Fibroblast of lung (primary cell): ENCODE measurements around the gene NLRP14. TPM values are rescaled to one million over a fixed set of nuclear protein-coding genes. Genes with fewer than 3 reads are reported as not detected.

ENCODE experiments used
- DNase-seq, 2 donors: peaks; one replicate each; pipeline versions ENCODE4 v3.0.0 to v3.0.0-alpha.2; 2010; ENCODE audit warnings: low read depth in 2 of 2
- H2AFZ ChIP-seq: 2 replicates; pipeline ENCODE4 v1.5.1; 2012; ENCODE audit warnings: low read length, control low read depth, inconsistent platforms
- H3K27ac ChIP-seq: 2 replicates; pipeline ENCODE4 v1.5.1; 2011; ENCODE audit warnings: low read length, control low read depth; ENCODE audit not compliant: insufficient read depth
- H3K27me3 ChIP-seq: 2 replicates; pipeline ENCODE4 v1.5.1; 2011; ENCODE audit warnings: mild to moderate bottlenecking, low read length; ENCODE audit not compliant: control insufficient read depth, insufficient read depth
- H3K36me3 ChIP-seq: 2 replicates; pipeline ENCODE4 v1.5.1; 2011; ENCODE audit warnings: low read length; ENCODE audit not compliant: control insufficient read depth, insufficient read depth
- H3K4me1 ChIP-seq: 2 replicates; pipeline ENCODE4 v1.5.1; 2011; ENCODE audit warnings: low read length; ENCODE audit not compliant: control insufficient read depth, insufficient read depth; ENCODE audit errors: extremely low read depth
- H3K4me2 ChIP-seq: 2 replicates; pipeline ENCODE4 v1.5.1; 2011; ENCODE audit warnings: low read length, control low read depth; ENCODE audit not compliant: insufficient read depth; ENCODE audit errors: extremely low read depth
- H3K4me3 ChIP-seq, 4 experiments: fragments of 200-600 bp in 1 of 4; sonication (generic) in 1 of 4; replicated peaks in 1 of 4; 2 replicates each; pipeline ENCODE4 v1.5.1; 2011 to 2016; ENCODE audit warnings: low read length in 4 of 4, low read depth in 3 of 4, mild to moderate bottlenecking in 3 of 4, control low read depth in 2 of 4, inconsistent platforms in 1 of 4, mixed read lengths in 1 of 4; ENCODE audit not compliant: insufficient read depth in 1 of 4; ENCODE audit errors: control extremely low read depth in 1 of 4
- H3K79me2 ChIP-seq: 2 replicates; pipeline ENCODE4 v1.5.1; 2012; ENCODE audit warnings: mild to moderate bottlenecking, low read length, inconsistent platforms; ENCODE audit not compliant: control insufficient read depth, insufficient read depth
- H3K9ac ChIP-seq: 2 replicates; pipeline ENCODE4 v1.5.1; 2011; ENCODE audit warnings: mild to moderate bottlenecking, low read length, control low read depth; ENCODE audit not compliant: insufficient read depth
- H3K9me3 ChIP-seq: 2 replicates; pipeline ENCODE4 v1.5.1; 2012; ENCODE audit warnings: low read depth, low read length; ENCODE audit not compliant: control insufficient read depth, insufficient read depth
- H4K20me1 ChIP-seq: 2 replicates; pipeline ENCODE4 v1.5.1; 2011; ENCODE audit warnings: low read length; ENCODE audit not compliant: control insufficient read depth, insufficient read depth; ENCODE audit errors: extremely low read depth
- EZH2 ChIP-seq: IDR thresholded peaks from 2 replicates; pipeline ENCODE4 v1.5.1; 2012; ENCODE audit warnings: low read length, control low read depth, mild to moderate bottlenecking; ENCODE audit errors: missing control alignments
- polyA plus RNA-seq, 2 donors: library from polyadenylated mRNA; depleted of rRNA in 1 of 2; stranded (reverse) in 1 of 2; unstranded in 1 of 2; fragments of >200 nt; gene quantifications; 2 replicates each; pipeline ENCODE4 v1.2.1, GENCODE V29; 2011 to 2012; ENCODE audit warnings: missing spikeins in 1 of 2
- total RNA-seq: library from RNA; depleted of rRNA; stranded (reverse); fragments of >200 nt; gene quantifications from 2 replicates; pipeline ENCODE4 v1.2.1, GENCODE V29; 2014
- TF ChIP-seq, protein P1 (sequence below), 2 donors: IDR thresholded peaks in 1 of 2; conservative IDR thresholded peaks in 1 of 2; 1 replicate in 1 of 2; 2 replicates in 1 of 2; pipeline ENCODE4 v1.5.1; 2011 to 2012; ENCODE audit warnings: low read length in 2 of 2, control low read depth in 1 of 2, inconsistent platforms in 1 of 2, low read depth in 1 of 2, mild to moderate bottlenecking in 1 of 2

NLRP14 gene
- total and polyA plus RNA-seq, 2 donors (not counting 1 experiment from before 2014, with no cell fraction given) = 0.05 to 0.17 TPM

DNA sequence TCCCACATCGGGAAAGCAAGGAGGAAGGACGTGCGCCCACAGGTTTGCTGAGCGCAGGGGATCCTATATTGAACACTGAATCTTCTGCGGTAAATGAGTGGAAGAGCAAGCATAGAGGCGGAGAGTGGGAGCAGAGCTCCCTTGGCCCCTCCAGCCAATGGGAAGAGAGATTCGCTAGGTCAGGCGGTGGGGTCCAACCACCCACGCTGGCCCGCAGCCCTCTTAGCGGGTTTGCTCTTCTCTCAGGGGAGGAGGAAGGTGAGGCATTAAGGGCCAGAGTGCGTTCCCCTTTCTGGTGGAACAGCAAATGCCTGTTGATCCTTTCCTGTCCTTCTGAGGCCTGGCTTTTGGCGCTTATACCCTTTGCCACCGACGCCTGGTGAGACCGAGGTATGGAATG lies 10.6 kb downstream of the NLRP14 start:
- Histone ChIP-seq H3K79me2 (no peaks in the 10 kb centered on the region), H3K4me2 (no peak overlapping the region), H3K27ac (no peak overlapping the region), H2AFZ (no peak overlapping the region), H3K9me3 (no peaks in the 10 kb centered on the region), H4K20me1 (no peaks in the 10 kb centered on the region), H3K9ac (no peak overlapping the region), H3K36me3 (no peaks in the 10 kb centered on the region), H3K4me1 (no peaks in the 10 kb centered on the region), H3K4me3 (no peak overlapping the region), H3K27me3 (no peaks in the 10 kb centered on the region)
- TF ChIP-seq, protein P1, sequence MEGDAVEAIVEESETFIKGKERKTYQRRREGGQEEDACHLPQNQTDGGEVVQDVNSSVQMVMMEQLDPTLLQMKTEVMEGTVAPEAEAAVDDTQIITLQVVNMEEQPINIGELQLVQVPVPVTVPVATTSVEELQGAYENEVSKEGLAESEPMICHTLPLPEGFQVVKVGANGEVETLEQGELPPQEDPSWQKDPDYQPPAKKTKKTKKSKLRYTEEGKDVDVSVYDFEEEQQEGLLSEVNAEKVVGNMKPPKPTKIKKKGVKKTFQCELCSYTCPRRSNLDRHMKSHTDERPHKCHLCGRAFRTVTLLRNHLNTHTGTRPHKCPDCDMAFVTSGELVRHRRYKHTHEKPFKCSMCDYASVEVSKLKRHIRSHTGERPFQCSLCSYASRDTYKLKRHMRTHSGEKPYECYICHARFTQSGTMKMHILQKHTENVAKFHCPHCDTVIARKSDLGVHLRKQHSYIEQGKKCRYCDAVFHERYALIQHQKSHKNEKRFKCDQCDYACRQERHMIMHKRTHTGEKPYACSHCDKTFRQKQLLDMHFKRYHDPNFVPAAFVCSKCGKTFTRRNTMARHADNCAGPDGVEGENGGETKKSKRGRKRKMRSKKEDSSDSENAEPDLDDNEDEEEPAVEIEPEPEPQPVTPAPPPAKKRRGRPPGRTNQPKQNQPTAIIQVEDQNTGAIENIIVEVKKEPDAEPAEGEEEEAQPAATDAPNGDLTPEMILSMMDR (conservative IDR thresholded peaks at IDR 0.05 in 1 of 2, IDR thresholded peaks at IDR 0.05 in 1 of 2; ENCODE audit: low read depth in 1 of 2, low read length in 2 of 2) = no peak
- no peak for TF ChIP-seq EZH2
- no peak for DNase-seq

DNA sequence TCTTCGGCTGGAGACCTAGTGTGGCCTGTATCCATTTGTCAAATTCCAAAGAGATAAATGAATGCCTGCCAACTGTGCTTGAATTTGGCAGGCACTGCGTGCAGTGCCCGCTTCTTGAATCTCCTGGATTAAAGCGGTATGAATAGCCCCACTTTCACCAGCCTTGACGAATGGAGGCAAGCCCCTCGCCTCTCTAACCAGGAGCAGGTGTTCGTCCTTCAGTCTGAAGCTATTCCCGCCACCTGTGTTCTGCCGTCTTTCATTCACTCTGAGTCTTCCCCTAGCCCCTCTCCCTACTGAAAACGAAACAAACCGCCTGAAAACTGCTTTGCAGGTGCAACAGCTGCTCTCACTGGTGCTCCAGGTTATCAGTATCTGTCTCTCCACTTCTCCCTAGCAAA lies 11.2 kb downstream of the NLRP14 start:
- TF ChIP-seq, protein P1 (conservative IDR thresholded peaks at IDR 0.05 in 1 of 2, IDR thresholded peaks at IDR 0.05 in 1 of 2; ENCODE audit: low read depth in 1 of 2, low read length in 2 of 2) = no peak
- TF ChIP-seq EZH2 = no peak
- DNase-seq = no peak
- Histone ChIP-seq H3K36me3 (no peaks in the 10 kb centered on the region), H3K4me1 (no peaks in the 10 kb centered on the region), H3K4me2 (no peak overlapping the region), H3K4me3 (no peak overlapping the region), H3K27ac (no peak overlapping the region), H2AFZ (no peak overlapping the region), H3K9ac (no peak overlapping the region), H3K79me2 (no peaks in the 10 kb centered on the region), H3K9me3 (no peaks in the 10 kb centered on the region), H4K20me1 (no peaks in the 10 kb centered on the region), H3K27me3 (no peaks in the 10 kb centered on the region)

DNA sequence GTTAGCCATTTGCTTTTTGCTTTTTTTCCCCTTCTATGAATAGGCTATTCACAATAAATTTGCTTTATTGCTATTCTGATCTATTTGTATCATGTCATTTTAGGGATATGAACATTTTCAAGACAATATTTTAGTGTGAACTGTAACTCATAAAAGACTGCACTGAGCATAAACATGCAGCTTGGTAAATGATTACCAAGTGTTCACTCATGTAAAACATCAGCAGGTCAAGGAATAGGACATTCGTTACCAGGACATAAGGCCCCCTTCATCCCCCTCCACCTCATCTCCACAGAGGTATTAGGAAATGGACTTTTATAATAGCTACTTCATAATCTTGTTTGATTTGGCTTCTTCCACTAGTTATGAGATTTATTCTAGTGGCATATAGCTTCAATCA lies 12.4 kb downstream of the NLRP14 start:
- H3K9ac ChIP-seq = no peak overlapping the region
- H2AFZ ChIP-seq = no peak overlapping the region
- H3K9me3 ChIP-seq = no peaks in the 10 kb centered on the region
- H3K4me2 ChIP-seq = no peak overlapping the region
- H3K27me3 ChIP-seq = no peaks in the 10 kb centered on the region
- H3K27ac ChIP-seq = no peak overlapping the region
- H3K36me3 ChIP-seq = no peaks in the 10 kb centered on the region
- no peaks in the 10 kb centered on the region for H4K20me1 ChIP-seq
- no peak overlapping the region for H3K4me3 ChIP-seq
- TF ChIP-seq, protein P1 (conservative IDR thresholded peaks at IDR 0.05 in 1 of 2, IDR thresholded peaks at IDR 0.05 in 1 of 2; ENCODE audit: low read depth in 1 of 2, low read length in 2 of 2) = no peak
- TF ChIP-seq EZH2 = no peak
- H3K79me2 ChIP-seq = no peaks in the 10 kb centered on the region
- DNase-seq = no peak
- no peaks in the 10 kb centered on the region for H3K4me1 ChIP-seq
